SU-DHL-6 (cell line): Measurements from ENCODE around the gene AKR1B15.
"Not testable (repeated sequence)": the region's sequence is repeated elsewhere in the genome, so short reads cannot be mapped to it uniquely, and the experiment has no call there.

Source experiments
- H2AFZ ChIP-seq: fragments of 200-600 bp; sonication (generic); 2 replicates; pipeline ENCODE4 v1.6.1; 2014; ENCODE audit warnings: low read depth, mild to moderate bottlenecking, moderate library complexity, mixed read lengths, antibody characterized with exemption, low read length; ENCODE audit not compliant: severe bottlenecking
- H3F3A ChIP-seq: fragments of 200-600 bp; shearing (Covaris generic); 2 replicates; pipeline ENCODE4 v1.6.0; 2016; ENCODE audit warnings: antibody characterized with exemption, mild to moderate bottlenecking; ENCODE audit not compliant: insufficient read depth
- H3K27ac ChIP-seq: fragments of 200-600 bp; sonication (generic); 2 replicates; pipeline ENCODE4 v1.5.1; 2016; ENCODE audit warnings: low read depth, mild to moderate bottlenecking, low read length, moderate library complexity, mixed read lengths
- H3K27me3 ChIP-seq: fragments of 200-600 bp; sonication (generic), shearing (Covaris generic); 2 replicates; pipeline ENCODE4 v1.6.0; 2014; ENCODE audit warnings: mild to moderate bottlenecking, low read length
- H3K36me3 ChIP-seq: fragments of 200-600 bp; sonication (generic); 2 replicates; pipeline ENCODE4 v1.6.1; 2014; ENCODE audit warnings: mild to moderate bottlenecking, low read length, mixed read lengths
- H3K4me2 ChIP-seq: fragments of 300-600, 200-600 bp; shearing (Covaris generic), sonication (generic); 2 replicates; pipeline ENCODE4 v1.6.0; 2014; ENCODE audit warnings: low read length, low read depth, mild to moderate bottlenecking; ENCODE audit not compliant: poor library complexity, severe bottlenecking
- H3K4me3 ChIP-seq: fragments of 200-600 bp; sonication (generic); 2 replicates; pipeline ENCODE4 v1.5.1; 2014; ENCODE audit warnings: antibody characterized with exemption, low read length, mild to moderate bottlenecking, mixed read lengths; ENCODE audit not compliant: insufficient read depth, poor library complexity, severe bottlenecking
- H3K79me2 ChIP-seq: fragments of 200-600 bp; sonication (generic); 2 replicates; pipeline ENCODE4 v1.6.1; 2014; ENCODE audit warnings: mild to moderate bottlenecking, low read length, moderate library complexity; ENCODE audit not compliant: insufficient read depth
- H3K9ac ChIP-seq: fragments of 200-600 bp; sonication (generic); 2 replicates; pipeline ENCODE4 v1.7.0; 2014; ENCODE audit warnings: mild to moderate bottlenecking, low read length
- H3K9me2 ChIP-seq: fragments of 200-600 bp; sonication (generic); replicated peaks from 2 replicates; pipeline ENCODE4 v1.6.1; 2014; ENCODE audit warnings: low read length; ENCODE audit not compliant: insufficient read depth
- H3K9me3 ChIP-seq: fragments of 200-600 bp; sonication (generic); 2 replicates; pipeline ENCODE4 v1.6.1; 2014; ENCODE audit warnings: low read length, mixed read lengths; ENCODE audit not compliant: insufficient read depth
- H4K20me1 ChIP-seq: fragments of 200-600 bp; sonication (generic); 2 replicates; pipeline ENCODE4 v1.6.1; 2014; ENCODE audit warnings: low read depth, mild to moderate bottlenecking, antibody characterized with exemption, low read length, moderate library complexity, mixed read lengths
- EZH2phosphoT487 ChIP-seq: fragments of 200-600 bp; sonication (generic), shearing (Covaris generic); conservative IDR thresholded peaks from 2 replicates; pipeline ENCODE4 v1.6.1; 2018; ENCODE audit warnings: mild to moderate bottlenecking, antibody characterized with exemption, low read length, moderate library complexity, mixed read lengths
- TF ChIP-seq, protein P1 (sequence below): fragments of 200-600 bp; sonication (generic); IDR thresholded peaks from one replicate; pipeline ENCODE4 v1.5.1; 2017; ENCODE audit warnings: antibody characterized with exemption, mild to moderate bottlenecking, low read length, moderate library complexity; ENCODE audit not compliant: insufficient read depth, poor library complexity, severe bottlenecking

AKR1B15 gene

GRCh38 chr7:134534633-134535032 lies 14.3 kb upstream of the AKR1B15 start:
- no peaks in the 10 kb centered on the region for H3K9me3 ChIP-seq
- TF ChIP-seq, protein P1, sequence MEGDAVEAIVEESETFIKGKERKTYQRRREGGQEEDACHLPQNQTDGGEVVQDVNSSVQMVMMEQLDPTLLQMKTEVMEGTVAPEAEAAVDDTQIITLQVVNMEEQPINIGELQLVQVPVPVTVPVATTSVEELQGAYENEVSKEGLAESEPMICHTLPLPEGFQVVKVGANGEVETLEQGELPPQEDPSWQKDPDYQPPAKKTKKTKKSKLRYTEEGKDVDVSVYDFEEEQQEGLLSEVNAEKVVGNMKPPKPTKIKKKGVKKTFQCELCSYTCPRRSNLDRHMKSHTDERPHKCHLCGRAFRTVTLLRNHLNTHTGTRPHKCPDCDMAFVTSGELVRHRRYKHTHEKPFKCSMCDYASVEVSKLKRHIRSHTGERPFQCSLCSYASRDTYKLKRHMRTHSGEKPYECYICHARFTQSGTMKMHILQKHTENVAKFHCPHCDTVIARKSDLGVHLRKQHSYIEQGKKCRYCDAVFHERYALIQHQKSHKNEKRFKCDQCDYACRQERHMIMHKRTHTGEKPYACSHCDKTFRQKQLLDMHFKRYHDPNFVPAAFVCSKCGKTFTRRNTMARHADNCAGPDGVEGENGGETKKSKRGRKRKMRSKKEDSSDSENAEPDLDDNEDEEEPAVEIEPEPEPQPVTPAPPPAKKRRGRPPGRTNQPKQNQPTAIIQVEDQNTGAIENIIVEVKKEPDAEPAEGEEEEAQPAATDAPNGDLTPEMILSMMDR = no peak
- TF ChIP-seq EZH2phosphoT487 = no peak
- no peaks in the 10 kb centered on the region for H4K20me1 ChIP-seq
- H3K9me2 ChIP-seq = no peaks in the 10 kb centered on the region
- no peak overlapping the region for H3K4me2 ChIP-seq
- no peak overlapping the region for H3K27ac ChIP-seq
- H3K36me3 ChIP-seq = no peaks in the 10 kb centered on the region
- H2AFZ ChIP-seq = no peak overlapping the region
- no peak overlapping the region for H3K9ac ChIP-seq
- H3K79me2 ChIP-seq = no peaks in the 10 kb centered on the region
- H3F3A ChIP-seq = no peaks in the 10 kb centered on the region
- no peaks in the 10 kb centered on the region for H3K27me3 ChIP-seq
- H3K4me3 ChIP-seq = no peak overlapping the region

GRCh38 chr7:134535272-134535918 lies 13.5 kb upstream of the AKR1B15 start:
- Histone ChIP-seq H4K20me1 (no peaks in the 10 kb centered on the region), H3K79me2 (no peaks in the 10 kb centered on the region), H3K27me3 (no peaks in the 10 kb centered on the region), H3K36me3 (no peaks in the 10 kb centered on the region), H3K9me2 (no peaks in the 10 kb centered on the region), H3K4me2 (no peak overlapping the region), H3F3A (no peaks in the 10 kb centered on the region), H3K4me3 (no peak overlapping the region), H2AFZ (no peak overlapping the region), H3K9me3 (no peaks in the 10 kb centered on the region), H3K9ac (no peak overlapping the region), H3K27ac (no peak overlapping the region)
- TF ChIP-seq, protein P1 = no peak
- TF ChIP-seq EZH2phosphoT487 = no peak

- H3K4me2 ChIP-seq = no peak overlapping the region
- H3K27ac ChIP-seq = no peak overlapping the region
- no peaks in the 10 kb centered on the region for H3F3A ChIP-seq
- TF ChIP-seq EZH2phosphoT487 = no peak
- TF ChIP-seq, protein P1 = no peak
- no peak overlapping the region for H2AFZ ChIP-seq
- no peaks in the 10 kb centered on the region for H3K27me3 ChIP-seq
- no peaks in the 10 kb centered on the region for H3K9me3 ChIP-seq
- H3K4me3 ChIP-seq = no peak overlapping the region
- no peaks in the 10 kb centered on the region for H3K36me3 ChIP-seq
- no peaks in the 10 kb centered on the region for H3K79me2 ChIP-seq
- H3K9ac ChIP-seq = no peak overlapping the region
- H4K20me1 ChIP-seq = no peaks in the 10 kb centered on the region
- H3K9me2 ChIP-seq = no peaks in the 10 kb centered on the region
These were observed 13.0 kb upstream of the AKR1B15 start for GRCh38 chr7:134535919-134536299.

GRCh38 chr7:134536558-134536957 lies 12.4 kb upstream of the AKR1B15 start:
- not testable (repeated sequence) for H3K9me2 ChIP-seq, H3F3A ChIP-seq, H4K20me1 ChIP-seq, H3K4me3 ChIP-seq, H3K36me3 ChIP-seq, H3K9ac ChIP-seq, H3K27me3 ChIP-seq, H3K9me3 ChIP-seq, H3K4me2 ChIP-seq, H2AFZ ChIP-seq, H3K79me2 ChIP-seq, H3K27ac ChIP-seq

DNA sequence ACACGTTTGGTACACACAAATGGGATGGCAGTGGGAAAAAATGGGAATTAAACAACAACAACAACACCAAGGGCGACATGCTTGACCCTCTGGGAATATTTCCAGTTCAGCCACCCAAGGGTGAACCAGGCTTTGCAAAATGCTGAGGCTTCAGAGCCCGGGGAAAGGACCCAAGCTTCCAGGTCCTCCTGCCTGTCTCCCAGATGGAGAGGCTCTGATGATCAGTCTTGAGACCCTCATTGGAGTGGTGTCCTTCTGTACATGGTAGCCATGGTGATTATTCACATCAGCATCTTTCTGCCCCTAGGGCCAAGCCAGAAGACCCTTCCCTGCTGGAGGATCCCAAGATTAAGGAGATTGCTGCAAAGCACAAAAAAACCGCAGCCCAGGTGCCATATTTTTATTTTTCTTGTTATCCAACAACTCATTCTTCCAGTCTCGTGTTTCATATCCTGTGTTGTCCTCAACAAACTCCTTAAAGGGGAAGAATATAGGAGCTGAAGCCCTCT lies 11.6 kb upstream of the AKR1B15 start:
- not testable (repeated sequence) for H3K36me3 ChIP-seq, H2AFZ ChIP-seq, H3K79me2 ChIP-seq, H3K27ac ChIP-seq, H3K9me2 ChIP-seq, H3K4me3 ChIP-seq, H4K20me1 ChIP-seq, H3K27me3 ChIP-seq, H3K4me2 ChIP-seq, H3K9ac ChIP-seq, H3F3A ChIP-seq, H3K9me3 ChIP-seq
